ENCODE measurements around the gene AJAP1.

Gene AJAP1

GRCh38 chr1:4631321-4631720 lies 23.1 kb upstream of the AJAP1 start:
- DNase-seq (ENCODE audit: low read depth), result no peak

- no peak for DNase-seq (ENCODE audit: low read depth)
These were observed 21.1 kb upstream of the AJAP1 start for GRCh38 chr1:4633346-4633745.

GRCh38 chr1:4634156-4634792 lies 20.1 kb upstream of the AJAP1 start:
- no peak for DNase-seq (ENCODE audit: low read depth)

- DNase-seq (ENCODE audit: low read depth), result no peak
These were observed 19.5 kb upstream of the AJAP1 start for GRCh38 chr1:4634793-4635406.

GRCh38 chr1:4636186-4636585 lies 18.2 kb upstream of the AJAP1 start:
- DNase-seq (ENCODE audit: low read depth), result no peak

GRCh38 chr1:4636644-4637380 lies 17.6 kb upstream of the AJAP1 start:
- DNase-seq (ENCODE audit: low read depth), result no peak

- no peak for DNase-seq (ENCODE audit: low read depth)
These were observed 16.6 kb upstream of the AJAP1 start for GRCh38 chr1:4637616-4638344.

GRCh38 chr1:4638345-4638729 lies 16.1 kb upstream of the AJAP1 start:
- no peak for DNase-seq (ENCODE audit: low read depth)

- no peak for DNase-seq (ENCODE audit: low read depth)
These were observed 13.5 kb upstream of the AJAP1 start for GRCh38 chr1:4640931-4641330.

GRCh38 chr1:4647391-4647790 lies 7.0 kb upstream of the AJAP1 start:
- DNase-seq (ENCODE audit: low read depth), result no peak

- no peak for DNase-seq (ENCODE audit: low read depth)
These were observed 5.8 kb upstream of the AJAP1 start for GRCh38 chr1:4648657-4649056.

- DNase-seq (ENCODE audit: low read depth), result no peak
These were observed 3.9 kb upstream of the AJAP1 start for GRCh38 chr1:4650481-4650880.

GRCh38 chr1:4650981-4651380 lies 3.4 kb upstream of the AJAP1 start:
- no peak for DNase-seq (ENCODE audit: low read depth)

- no peak for DNase-seq (ENCODE audit: low read depth)
These were observed 1.6 kb upstream of the AJAP1 start for GRCh38 chr1:4652631-4653327.

- no peak for DNase-seq (ENCODE audit: low read depth)
These were observed 1.1 kb upstream of the AJAP1 start for GRCh38 chr1:4653328-4653660.

GRCh38 chr1:4654764-4655673 lies 610 bp downstream of the AJAP1 start:
- DNase-seq (ENCODE audit: low read depth), result no peak

- no peak for DNase-seq (ENCODE audit: low read depth)
These were observed 1.5 kb downstream of the AJAP1 start for GRCh38 chr1:4655674-4656532.

GRCh38 chr1:4656533-4657140 lies 2.2 kb downstream of the AJAP1 start:
- DNase-seq (ENCODE audit: low read depth), result no peak

- DNase-seq (ENCODE audit: low read depth), result no peak
These were observed 2.9 kb downstream of the AJAP1 start for GRCh38 chr1:4657244-4657789.

Measured in fibroblast of the conjunctiva (primary cell).